ENCODE results near the gene KNSTRN. TPM values are rescaled to one million over a fixed set of nuclear protein-coding genes. Genes with fewer than 3 reads are reported as not detected.

Gene KNSTRN
- total and polyA plus RNA-seq, 8 donors = 2.2 to 8.4 (median 3.5) TPM

GRCh38 chr15:40439461-40439959, 57.0 kb downstream of the KNSTRN start:
- FAIRE-seq (no peak), DNase-seq (peak in 4 of 6 donors; percentile 43 to 68 (median 54)), ATAC-seq (peak; percentile 18 to 40 (median 24))
- intact Hi-C loops (cut with DNase I) = no loop called here
- Histone ChIP-seq H3K4me3 (peak overlapping the region; percentile 10 to 92 (median 54)), H3K36me3 (no peaks in the 10 kb centered on the region), H3K27ac (peak overlapping the region; percentile 51 to 82 (median 67)), H3K27me3 (no peaks in the 10 kb centered on the region), H3K9me3 (no peaks in the 10 kb centered on the region), H3K4me1 (peaks cover 7 to 37% (median 11%) of the 10 kb centered on the region in 3 donors)
- no peak for TF ChIP-seq CTCF (IDR thresholded peaks at IDR 0.05)
- WGBS, 2 donors = 6 to 7% methylated on average over 15 of the region's 15 CpGs

GRCh38 chr15:40439960-40440742, 57.6 kb downstream of the KNSTRN start:
- Histone ChIP-seq H3K36me3 (no peaks in the 10 kb centered on the region), H3K4me1 (peaks cover 7 to 39% (median 11%) of the 10 kb centered on the region in 3 donors), H3K27me3 (no peaks in the 10 kb centered on the region), H3K27ac (peak overlapping the region; percentile 51 to 82 (median 67)), H3K4me3 (peak overlapping the region; percentile 10 to 92 (median 54)), H3K9me3 (no peaks in the 10 kb centered on the region)
- no peak for TF ChIP-seq CTCF (IDR thresholded peaks at IDR 0.05)
- intact Hi-C loops (cut with DNase I) = no loop called here
- peak; percentile 35 to 61 (median 50) for ATAC-seq
- 0% methylated on average over 33 to 35 of the region's 35 CpGs for WGBS, 2 donors
- peak in 5 of 6 donors; percentile 58 to 84 (median 67) for DNase-seq
- no peak for FAIRE-seq

GRCh38 chr15:40440743-40441564, 58.4 kb downstream of the KNSTRN start, which contains the start of gene BAHD1:
Gene BAHD1, plus strand, starts transcription at chr15:40440953. Its CDS starts 17,512 bp downstream, at chr15:40458465.
- WGBS, 2 donors = 0 to 1% methylated on average over 31 to 119 of the region's 119 CpGs
- FAIRE-seq = no peak
- Histone ChIP-seq H3K27ac (peak within 1 kb of the TSS; percentile 60 to 82 (median 70)), H3K4me3 (peak within 1 kb of the TSS; percentile 62 to 92 (median 86)), H3K36me3 (no peaks in the 10 kb centered on the region), H3K27me3 (no peaks in the 10 kb centered on the region), H3K4me1 (peaks cover 7 to 36% (median 11%) of the 10 kb centered on the region in 3 donors), H3K9me3 (no peaks in the 10 kb centered on the region)
- ATAC-seq = peak; percentile 78 to 89 (median 84)
- intact Hi-C loops (cut with DNase I) = no loop called here
- peak; percentile 96 to 99 (median 98) for DNase-seq
- TF ChIP-seq CTCF (IDR thresholded peaks at IDR 0.05) = no peak

- ATAC-seq (peak in 2 of 4 donors; percentile 1 to 4), FAIRE-seq (no peak), DNase-seq (peak in 5 of 6 donors; percentile 48 to 86 (median 62))
- H3K9me3 ChIP-seq = no peaks in the 10 kb centered on the region
- H3K27ac ChIP-seq = peak overlapping the region in 3 of 4 donors; percentile 2 to 44 (median 8)
- no peaks in the 10 kb centered on the region for H3K36me3 ChIP-seq
- intact Hi-C loops (cut with DNase I) = no loop called here
- no peaks in the 10 kb centered on the region for H3K27me3 ChIP-seq
- peaks cover 7 to 32% (median 7%) of the 10 kb centered on the region in 3 donors for H3K4me1 ChIP-seq
- H3K4me3 ChIP-seq = peak overlapping the region; percentile 62 to 92 (median 86)
- TF ChIP-seq CTCF (IDR thresholded peaks at IDR 0.05) = no peak
- WGBS, 2 donors = 1% methylated on average over 50 to 119 of the region's 119 CpGs
These were observed 59.3 kb downstream of the KNSTRN start for GRCh38 chr15:40441565-40442531.
